ENCODE data around the gene NNAT.
"Not testable (repeated sequence)": the region's sequence is repeated elsewhere in the genome, so short reads cannot be mapped to it uniquely, and the experiment has no call there.

NNAT gene

DNA sequence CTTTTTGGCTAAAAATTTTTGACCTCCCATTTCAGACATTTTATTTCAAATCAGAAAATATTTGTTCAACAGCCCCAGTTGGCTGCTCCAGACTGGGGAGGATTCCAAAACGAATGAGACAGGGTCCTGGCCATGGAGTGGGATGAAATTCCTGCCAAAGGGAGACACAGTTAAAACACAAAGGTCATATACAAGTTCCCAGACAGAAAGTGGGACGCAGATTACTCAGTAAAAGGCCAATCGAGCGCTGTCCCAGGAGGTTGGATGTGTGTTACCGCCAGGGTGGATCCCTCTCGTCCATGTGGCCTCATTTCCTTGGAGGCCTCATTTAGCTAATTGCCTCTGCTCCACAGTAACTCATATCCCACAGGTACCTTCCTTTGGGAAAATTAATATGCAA is 41.8 kb upstream of the NNAT start:
- DNase-seq (ENCODE audit: extremely low read depth, low read depth), result no peak
- TF ChIP-seq, protein P1, sequence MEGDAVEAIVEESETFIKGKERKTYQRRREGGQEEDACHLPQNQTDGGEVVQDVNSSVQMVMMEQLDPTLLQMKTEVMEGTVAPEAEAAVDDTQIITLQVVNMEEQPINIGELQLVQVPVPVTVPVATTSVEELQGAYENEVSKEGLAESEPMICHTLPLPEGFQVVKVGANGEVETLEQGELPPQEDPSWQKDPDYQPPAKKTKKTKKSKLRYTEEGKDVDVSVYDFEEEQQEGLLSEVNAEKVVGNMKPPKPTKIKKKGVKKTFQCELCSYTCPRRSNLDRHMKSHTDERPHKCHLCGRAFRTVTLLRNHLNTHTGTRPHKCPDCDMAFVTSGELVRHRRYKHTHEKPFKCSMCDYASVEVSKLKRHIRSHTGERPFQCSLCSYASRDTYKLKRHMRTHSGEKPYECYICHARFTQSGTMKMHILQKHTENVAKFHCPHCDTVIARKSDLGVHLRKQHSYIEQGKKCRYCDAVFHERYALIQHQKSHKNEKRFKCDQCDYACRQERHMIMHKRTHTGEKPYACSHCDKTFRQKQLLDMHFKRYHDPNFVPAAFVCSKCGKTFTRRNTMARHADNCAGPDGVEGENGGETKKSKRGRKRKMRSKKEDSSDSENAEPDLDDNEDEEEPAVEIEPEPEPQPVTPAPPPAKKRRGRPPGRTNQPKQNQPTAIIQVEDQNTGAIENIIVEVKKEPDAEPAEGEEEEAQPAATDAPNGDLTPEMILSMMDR (IDR thresholded peaks at IDR 0.05; ENCODE audit: low read depth, low read length), result no peak

DNA sequence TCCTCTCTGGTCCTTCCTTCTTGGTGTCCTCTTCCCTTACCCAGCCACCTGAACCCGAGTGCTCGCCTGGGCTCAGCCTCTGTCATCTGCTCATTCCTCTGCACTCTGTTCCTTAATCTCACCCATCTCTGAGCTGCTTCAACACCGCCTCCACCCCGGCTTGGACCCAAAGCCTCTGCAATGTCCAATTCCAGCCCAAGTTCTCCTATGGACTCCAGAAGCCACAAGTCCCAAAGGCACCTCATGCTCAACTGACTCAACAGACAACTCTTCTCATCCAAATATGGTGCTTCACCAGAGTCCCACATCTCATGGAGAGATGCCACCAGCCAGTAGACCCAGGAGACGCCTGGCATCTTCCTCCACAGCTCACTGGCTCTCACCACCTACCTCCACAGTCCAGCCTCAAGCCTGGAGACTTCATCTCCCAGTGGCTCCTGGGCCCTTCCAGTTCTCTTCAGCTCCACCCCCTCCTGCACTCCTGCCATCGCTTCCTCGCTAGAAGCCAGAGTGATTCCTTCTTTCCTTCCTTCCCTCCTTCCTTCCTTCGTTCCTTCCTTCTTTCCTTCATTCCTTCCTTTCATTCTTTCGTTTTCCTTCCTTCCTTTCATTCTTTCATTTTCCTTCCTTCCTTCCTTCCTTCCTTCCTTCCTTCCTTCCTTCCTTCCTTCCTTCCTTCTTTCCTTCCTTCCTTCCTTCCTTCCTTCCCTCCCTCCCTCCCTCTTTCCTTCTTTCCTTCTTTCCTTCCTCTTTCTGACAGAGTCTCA is 40.9 kb upstream of the NNAT start:
- TF ChIP-seq, protein P1 (IDR thresholded peaks at IDR 0.05; ENCODE audit: low read depth, low read length), result no peak
- DNase-seq (ENCODE audit: extremely low read depth, low read depth), result no peak

DNA sequence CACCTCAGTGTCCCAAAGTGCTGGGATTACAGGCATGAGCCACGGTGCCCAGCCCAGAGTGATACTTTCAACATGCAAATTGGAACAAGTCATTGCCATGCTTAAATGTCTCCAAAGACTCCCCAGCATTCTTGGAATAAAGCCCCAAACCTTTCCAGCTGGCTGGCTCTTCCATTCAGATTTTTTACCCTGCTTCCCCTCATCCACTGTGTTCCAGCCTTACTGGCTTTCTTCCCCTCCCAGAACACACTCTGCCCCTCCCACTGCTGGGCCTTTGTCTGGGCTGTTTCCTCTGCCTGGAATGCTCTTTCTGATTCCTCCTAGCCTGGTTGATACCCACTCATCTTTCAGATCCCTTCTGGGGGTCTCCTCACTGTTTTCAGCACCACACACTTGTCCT is 40.1 kb upstream of the NNAT start:
- TF ChIP-seq, protein P1 (IDR thresholded peaks at IDR 0.05; ENCODE audit: low read depth, low read length), result no peak
- DNase-seq (ENCODE audit: extremely low read depth, low read depth), result no peak

DNA sequence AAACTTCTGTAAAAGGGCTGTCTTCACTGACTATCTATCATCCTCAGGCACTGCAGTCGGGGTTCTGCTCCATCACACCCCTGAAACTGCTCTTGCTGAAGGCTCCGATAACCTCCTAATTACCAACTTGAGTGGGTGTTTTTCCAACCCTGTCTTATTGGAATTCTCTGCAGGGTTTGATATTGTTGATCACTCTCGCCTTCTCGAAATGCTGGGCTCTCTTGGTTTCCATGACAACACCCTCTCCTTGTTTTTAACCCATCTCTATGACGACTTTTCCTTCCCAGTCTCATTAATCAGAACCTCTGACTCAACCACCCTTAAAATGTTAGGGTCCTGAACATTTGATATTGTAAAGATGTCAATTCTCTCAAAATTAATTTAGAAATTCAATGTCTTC is 39.4 kb upstream of the NNAT start:
- TF ChIP-seq, protein P1 (IDR thresholded peaks at IDR 0.05; ENCODE audit: low read depth, low read length), result no peak
- no peak for DNase-seq (ENCODE audit: extremely low read depth, low read depth)

DNA sequence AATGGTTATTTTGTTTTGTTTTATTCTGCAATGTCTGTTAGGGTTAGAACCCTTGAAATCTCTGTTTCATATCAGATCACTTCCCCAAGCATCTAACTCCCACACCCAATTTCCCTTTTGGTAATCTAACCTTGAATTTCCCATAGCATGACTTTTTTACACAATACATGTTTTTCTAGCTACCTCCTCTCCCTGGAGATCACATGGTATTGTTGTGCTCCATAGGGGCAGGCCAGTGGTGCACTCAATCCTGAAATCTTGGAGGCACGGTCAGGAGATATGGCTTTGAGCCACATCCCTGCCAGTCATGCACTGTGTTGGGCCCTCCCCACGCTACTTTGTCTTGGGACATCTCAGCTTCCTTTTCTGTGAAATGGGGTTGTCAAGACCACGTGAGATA is 36.7 kb upstream of the NNAT start:
- no peak for DNase-seq (ENCODE audit: extremely low read depth, low read depth)
- TF ChIP-seq, protein P1 (IDR thresholded peaks at IDR 0.05; ENCODE audit: low read depth, low read length), result no peak

DNA sequence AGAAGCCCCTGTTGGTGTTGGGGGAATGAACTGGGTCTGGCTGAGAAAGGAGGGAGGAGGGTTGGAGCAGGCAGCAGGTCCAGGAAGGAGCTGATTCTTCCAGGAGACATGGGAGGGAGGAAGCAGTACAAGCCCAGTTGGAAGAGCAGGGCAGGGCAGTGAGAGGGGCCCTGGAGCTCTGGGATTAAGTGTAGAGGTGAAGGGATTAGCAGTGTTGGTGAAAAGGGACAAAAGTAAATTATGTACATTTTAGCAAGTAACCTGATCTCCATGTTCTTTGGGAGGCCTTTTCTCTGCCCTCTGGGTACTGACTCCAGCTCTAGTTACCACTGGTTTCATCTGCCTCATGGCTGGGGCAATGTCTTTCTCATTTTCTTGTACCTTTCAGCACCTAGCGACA is 34.8 kb upstream of the NNAT start:
- DNase-seq (ENCODE audit: extremely low read depth, low read depth), result not testable (repeated sequence)

DNA sequence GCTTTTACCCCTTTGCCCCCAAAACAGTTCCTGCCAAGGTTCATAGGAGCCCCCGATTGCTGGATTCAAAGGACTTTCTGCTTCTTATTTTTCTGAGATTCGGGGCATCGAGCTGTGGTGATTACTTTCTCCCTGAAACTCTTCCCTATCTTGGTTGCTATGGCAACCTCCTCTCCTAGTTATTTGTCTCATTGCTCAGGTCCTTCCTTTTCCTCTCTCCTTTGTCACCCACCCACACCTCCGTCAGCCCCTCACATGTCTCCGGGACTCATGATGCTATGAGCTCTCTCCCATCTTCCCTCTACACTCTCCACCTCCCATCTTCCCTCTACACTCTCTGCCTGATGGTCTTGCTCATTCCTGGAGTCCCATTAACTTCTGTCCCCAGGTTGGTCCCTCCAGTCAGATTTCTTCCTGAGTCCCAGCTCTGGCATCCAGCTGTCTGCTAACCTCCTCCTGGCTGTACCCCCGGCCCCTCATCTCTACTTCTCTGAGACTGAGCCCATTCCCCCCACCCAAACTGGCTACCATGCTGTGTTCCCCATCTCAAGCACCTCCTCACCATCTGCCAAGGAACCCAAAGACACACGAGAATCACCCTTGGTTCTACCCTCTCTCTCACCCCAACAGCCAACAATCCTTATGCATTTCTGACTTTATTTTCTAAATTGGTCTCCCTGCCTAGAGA is 30.2 kb upstream of the NNAT start:
- no peak for DNase-seq (ENCODE audit: extremely low read depth, low read depth)
- TF ChIP-seq, protein P1 (IDR thresholded peaks at IDR 0.05; ENCODE audit: low read depth, low read length), result no peak
